ENCODE results near the gene CALHM6. TPM values are rescaled to one million over a fixed set of nuclear protein-coding genes. Genes with fewer than 3 reads are reported as not detected.

Gene CALHM6
- total and polyA plus RNA-seq, 10 of the 15 experiments (the other 5 are each of a cell fraction or from before 2014, with no cell fraction given) = 0.15 to 3.4 (median 1.3) TPM

DNA sequence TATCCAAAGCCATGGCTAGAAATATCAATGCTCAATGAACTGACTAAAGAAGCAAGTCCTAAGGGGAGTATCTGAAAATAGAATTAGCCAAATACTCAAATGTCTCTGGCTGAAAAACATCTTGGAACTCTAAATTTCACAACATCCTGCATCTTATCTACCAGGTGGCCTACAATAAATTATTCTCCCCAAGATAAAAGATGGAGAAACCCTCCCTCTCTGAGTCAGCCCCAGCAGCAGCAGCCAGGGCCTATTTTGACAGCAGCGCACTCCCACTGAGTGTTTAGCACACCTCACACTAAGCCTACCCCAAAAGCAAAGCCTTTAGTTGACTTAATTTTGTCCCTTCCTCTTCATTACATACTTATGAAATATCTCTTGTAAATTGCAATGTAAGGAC lies 5.9 kb downstream of the CALHM6 start (continued):
- TF ChIP-seq, protein P1, sequence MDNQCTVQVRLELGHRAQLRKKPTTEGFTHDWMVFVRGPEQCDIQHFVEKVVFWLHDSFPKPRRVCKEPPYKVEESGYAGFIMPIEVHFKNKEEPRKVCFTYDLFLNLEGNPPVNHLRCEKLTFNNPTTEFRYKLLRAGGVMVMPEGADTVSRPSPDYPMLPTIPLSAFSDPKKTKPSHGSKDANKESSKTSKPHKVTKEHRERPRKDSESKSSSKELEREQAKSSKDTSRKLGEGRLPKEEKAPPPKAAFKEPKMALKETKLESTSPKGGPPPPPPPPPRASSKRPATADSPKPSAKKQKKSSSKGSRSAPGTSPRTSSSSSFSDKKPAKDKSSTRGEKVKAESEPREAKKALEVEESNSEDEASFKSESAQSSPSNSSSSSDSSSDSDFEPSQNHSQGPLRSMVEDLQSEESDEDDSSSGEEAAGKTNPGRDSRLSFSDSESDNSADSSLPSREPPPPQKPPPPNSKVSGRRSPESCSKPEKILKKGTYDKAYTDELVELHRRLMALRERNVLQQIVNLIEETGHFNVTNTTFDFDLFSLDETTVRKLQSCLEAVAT (IDR thresholded peaks at IDR 0.05) = no peak
- TF ChIP-seq POLR2AphosphoS2 (IDR thresholded peaks at IDR 0.05; ENCODE audit: low read depth, low read length) (no peak), MTA2 (IDR thresholded peaks at IDR 0.05; ENCODE audit: low read depth) (no peak)

GRCh38 chr6:116467514-116467913 lies 6.3 kb downstream of the CALHM6 start:
- H3K79me2 ChIP-seq (ENCODE audit: control insufficient read depth, insufficient read depth, low read length) = no peaks in the 10 kb centered on the region
- ChIA-PET RAD21 (ENCODE audit: unreplicated experiment) (no interaction called here), CTCF (interaction anchor here (1.0 kb wide), 1 partner anchor 180 kb away, joined by 3 read pairs; no protein-coding TSS in a partner anchor), POLR2A (interaction anchor here (0.7 kb wide), 1 partner anchor 157 kb away, joined by 5 read pairs; no protein-coding TSS in a partner anchor), SMC1A (ENCODE audit: uncharacterized antibody, unreplicated experiment) (no interaction called here)
- DNase-seq (ENCODE audit: low read depth, low spot score) (no peak), FAIRE-seq (no peak), ATAC-seq (no peak)
- no peak overlapping the region for H2AFZ ChIP-seq (ENCODE audit: control insufficient read depth, low read depth, low read length)
- no peak overlapping the region for H3K4me2 ChIP-seq (ENCODE audit: control insufficient read depth, insufficient read depth)
- in situ Hi-C loops (cut with MboI) (no loop called here), intact Hi-C loops (cut with micrococcal nuclease; ENCODE audit: unreplicated experiment) (no loop called here)
- TF ChIP-seq NFXL1 (IDR thresholded peaks at IDR 0.05; ENCODE audit: borderline replicate concordance) (no peak), RFX5 (IDR thresholded peaks at IDR 0.05; ENCODE audit: low read depth, low read length) (no peak), NRF1 (conservative IDR thresholded peaks at IDR 0.05; ENCODE audit: low read depth, low read length) (no peak), BMI1 (IDR thresholded peaks at IDR 0.05; ENCODE audit: borderline replicate concordance) (no peak)
- TF ChIP-seq, protein P2, sequence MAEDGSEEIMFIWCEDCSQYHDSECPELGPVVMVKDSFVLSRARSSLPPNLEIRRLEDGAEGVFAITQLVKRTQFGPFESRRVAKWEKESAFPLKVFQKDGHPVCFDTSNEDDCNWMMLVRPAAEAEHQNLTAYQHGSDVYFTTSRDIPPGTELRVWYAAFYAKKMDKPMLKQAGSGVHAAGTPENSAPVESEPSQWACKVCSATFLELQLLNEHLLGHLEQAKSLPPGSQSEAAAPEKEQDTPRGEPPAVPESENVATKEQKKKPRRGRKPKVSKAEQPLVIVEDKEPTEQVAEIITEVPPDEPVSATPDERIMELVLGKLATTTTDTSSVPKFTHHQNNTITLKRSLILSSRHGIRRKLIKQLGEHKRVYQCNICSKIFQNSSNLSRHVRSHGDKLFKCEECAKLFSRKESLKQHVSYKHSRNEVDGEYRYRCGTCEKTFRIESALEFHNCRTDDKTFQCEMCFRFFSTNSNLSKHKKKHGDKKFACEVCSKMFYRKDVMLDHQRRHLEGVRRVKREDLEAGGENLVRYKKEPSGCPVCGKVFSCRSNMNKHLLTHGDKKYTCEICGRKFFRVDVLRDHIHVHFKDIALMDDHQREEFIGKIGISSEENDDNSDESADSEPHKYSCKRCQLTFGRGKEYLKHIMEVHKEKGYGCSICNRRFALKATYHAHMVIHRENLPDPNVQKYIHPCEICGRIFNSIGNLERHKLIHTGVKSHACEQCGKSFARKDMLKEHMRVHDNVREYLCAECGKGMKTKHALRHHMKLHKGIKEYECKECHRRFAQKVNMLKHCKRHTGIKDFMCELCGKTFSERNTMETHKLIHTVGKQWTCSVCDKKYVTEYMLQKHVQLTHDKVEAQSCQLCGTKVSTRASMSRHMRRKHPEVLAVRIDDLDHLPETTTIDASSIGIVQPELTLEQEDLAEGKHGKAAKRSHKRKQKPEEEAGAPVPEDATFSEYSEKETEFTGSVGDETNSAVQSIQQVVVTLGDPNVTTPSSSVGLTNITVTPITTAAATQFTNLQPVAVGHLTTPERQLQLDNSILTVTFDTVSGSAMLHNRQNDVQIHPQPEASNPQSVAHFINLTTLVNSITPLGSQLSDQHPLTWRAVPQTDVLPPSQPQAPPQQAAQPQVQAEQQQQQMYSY (CRISPR knock-in tag; IDR thresholded peaks at IDR 0.05) = no peak
- no peak overlapping the region for H3K4me3 ChIP-seq
- H3K4me1 ChIP-seq (ENCODE audit: control insufficient read depth, insufficient read depth, low read length) = peaks cover 14% of the 10 kb centered on the region
- no peak overlapping the region for H3K27ac ChIP-seq (ENCODE audit: control insufficient read depth, insufficient read depth)
- H3K9me3 ChIP-seq (replicated peaks; ENCODE audit: control insufficient read depth, insufficient read depth, low read length) = no peaks in the 10 kb centered on the region
- H3K36me3 ChIP-seq (ENCODE audit: control insufficient read depth in 2 of 2, insufficient read depth in 2 of 2, low read length in 1 of 2) = no peaks in the 10 kb centered on the region
- H3K9ac ChIP-seq (ENCODE audit: control insufficient read depth, insufficient read depth, low read length) = no peak overlapping the region
- BruUV-seq (replicated peaks) = no TSS peak
- no peaks in the 10 kb centered on the region; a peak in 2 of 4 replicates for H3K27me3 ChIP-seq (replicated peaks in 1 of 2; ENCODE audit: control insufficient read depth in 2 of 2, insufficient read depth in 2 of 2, low read length in 1 of 2)
- no peaks in the 10 kb centered on the region for H4K20me1 ChIP-seq (ENCODE audit: control insufficient read depth, insufficient read depth)

All from GM12878 (cell line).